ENCODE results near the gene ASMTL.

GRCh38 chrX:1400742-1401471, 51.8 kb downstream of the ASMTL start:
- TF ChIP-seq EP300 (IDR thresholded peaks at IDR 0.05; ENCODE audit: low read depth in 2 of 2, low read length in 2 of 2) (no peak), EP300 (CRISPR knock-in tag; IDR thresholded peaks at IDR 0.05; ENCODE audit: borderline replicate concordance) (no peak), ZNF274 (CRISPR knock-in tag; IDR thresholded peaks at IDR 0.05) (no peak), GATAD2A (CRISPR knock-in tag; IDR thresholded peaks at IDR 0.05) (no peak)
